ENCODE results near the gene CHCHD6.

The CHCHD6 gene

GRCh38 chr3:126703512-126704493, at the start of gene CHCHD6:
Gene CHCHD6, plus strand, starts transcription at chr3:126704240. Its CDS starts 73 bp downstream, at chr3:126704313.
- peak; percentile 90 for DNase-seq (ENCODE audit: low read depth)

- peak; percentile 61 for DNase-seq (ENCODE audit: low read depth)
Observed at GRCh38 chr3:126654571-126655383, 49.3 kb upstream of the CHCHD6 start, which contains the start of gene TXNRD3. Gene TXNRD3, minus strand, starts transcription at chr3:126655124.

- DNase-seq (ENCODE audit: low read depth), result no peak
Observed at GRCh38 chr3:126655887-126656286, 48.2 kb upstream of the CHCHD6 start.

- no peak for DNase-seq (ENCODE audit: low read depth)
Observed at GRCh38 chr3:126656371-126657134, 47.5 kb upstream of the CHCHD6 start.

GRCh38 chr3:126657901-126658300, 46.1 kb upstream of the CHCHD6 start:
- DNase-seq (ENCODE audit: low read depth), result no peak

- DNase-seq (ENCODE audit: low read depth), result no peak
Observed at GRCh38 chr3:126658584-126658983, 45.5 kb upstream of the CHCHD6 start.

GRCh38 chr3:126659915-126660886, 43.8 kb upstream of the CHCHD6 start:
- no peak for DNase-seq (ENCODE audit: low read depth)

- no peak for DNase-seq (ENCODE audit: low read depth)
Observed at GRCh38 chr3:126661532-126662364, 42.3 kb upstream of the CHCHD6 start.

- no peak for DNase-seq (ENCODE audit: low read depth)
Observed at GRCh38 chr3:126663257-126663656, 40.8 kb upstream of the CHCHD6 start.

GRCh38 chr3:126663750-126664149, 40.3 kb upstream of the CHCHD6 start:
- DNase-seq (ENCODE audit: low read depth), result no peak

- no peak for DNase-seq (ENCODE audit: low read depth)
Observed at GRCh38 chr3:126664591-126665214, 39.3 kb upstream of the CHCHD6 start.

GRCh38 chr3:126665221-126665936, 38.7 kb upstream of the CHCHD6 start:
- DNase-seq (ENCODE audit: low read depth), result no peak

GRCh38 chr3:126665959-126666657, 37.9 kb upstream of the CHCHD6 start:
- DNase-seq (ENCODE audit: low read depth), result no peak

- DNase-seq (ENCODE audit: low read depth), result no peak
Observed at GRCh38 chr3:126666658-126667528, 37.1 kb upstream of the CHCHD6 start.

GRCh38 chr3:126667631-126668449, 36.2 kb upstream of the CHCHD6 start:
- no peak for DNase-seq (ENCODE audit: low read depth)

Measured in stimulated activated CD8-positive, alpha-beta memory T cell treated with anti-CD3 and anti-CD28 coated beads, Interleukin-15, amount 100 ng/mL, for 1 hour (primary cell).